Stomach (tissue), 9 donors: ENCODE measurements around the gene TREM1. TPM values are rescaled to one million over a fixed set of nuclear protein-coding genes. Genes with fewer than 3 reads are reported as not detected.

Experiments
- DNase-seq, 2 donors: peaks; one replicate each; pipeline versions ENCODE4 v3.0.0 to v3.0.0-alpha.2; 2013 to 2019
- H3K27ac ChIP-seq, 5 donors: fragments of 200-600 bp in 4 of 5; sonication (generic) in 4 of 5; one replicate each; pipeline ENCODE4 v1.5.1; 2013 to 2019; ENCODE audit warnings: mild to moderate bottlenecking in 1 of 5, moderate library complexity in 1 of 5
- H3K27me3 ChIP-seq, 3 donors: fragments of 200-600 bp; sonication (generic); one replicate each; pipeline ENCODE4 v1.5.1; 2017 to 2019; ENCODE audit warnings: mixed run types in 1 of 3
- H3K36me3 ChIP-seq, 4 donors: fragments of 200-600 bp; sonication (generic); 1 replicate in 3 of 4; 2 replicates in 1 of 4; pipeline ENCODE4 v1.5.1; 2016 to 2019
- H3K4me1 ChIP-seq, 4 donors: fragments of 200-600 bp; sonication (generic); one replicate each; pipeline ENCODE4 v1.5.1; 2016 to 2019
- H3K4me3 ChIP-seq, 4 donors: fragments of 200-600 bp; sonication (generic) in 3 of 4; one replicate each; pipeline ENCODE4 v1.5.1; 2016 to 2019; ENCODE audit warnings: mild to moderate bottlenecking in 1 of 4
- H3K9me3 ChIP-seq, 4 donors: fragments of 200-600 bp; sonication (generic); one replicate each; pipeline ENCODE4 v1.5.1; 2016 to 2019
- EP300 ChIP-seq: sonication (generic); formaldehyde crosslinking; IDR thresholded peaks from one replicate; pipeline ENCODE4 v1.6.1; 2017; ENCODE audit warnings: antibody characterized with exemption
- POLR2A ChIP-seq, 4 donors: fragments of 450-650 bp; IDR thresholded peaks; one replicate each; pipeline ENCODE4 v1.6.1; 2016; ENCODE audit warnings: antibody characterized with exemption in 4 of 4, control low read depth in 2 of 4, mild to moderate bottlenecking in 1 of 4, moderate library complexity in 1 of 4
- POLR2AphosphoS5 ChIP-seq, 3 donors: sonication (generic); formaldehyde crosslinking; IDR thresholded peaks; one replicate each; pipeline ENCODE4 v1.6.1; 2016; ENCODE audit warnings: antibody characterized with exemption in 3 of 3
- WGBS, 5 donors: extraction: QIAGEN DNeasy Blood & Tissue Kit in 3 of 5; methylation state at CpG; one replicate each; pipeline versions ENCODE4 v1.1.5 to v1.1.7; 2013 to 2018; 5-methylcytosine and 5-hydroxymethylcytosine counted together
- intact Hi-C: fragments of 100-400 bp; cut with DNase I; formaldehyde crosslinking; loops from one replicate; pipeline ENCODE4 v1.15.1; 2023; ENCODE audit warnings: low total_unique reads
- polyA plus RNA-seq, 3 donors: library from polyadenylated mRNA; stranded (reverse); fragments of 200-250 nt; gene quantifications; one replicate each; pipeline ENCODE4 v1.2.3, GENCODE V29; 2013
- total RNA-seq, 5 donors: library from RNA; depleted of rRNA; stranded (reverse); fragments of >200 nt; gene quantifications; one replicate each; pipeline versions ENCODE4 v1.1.0 to v1.2.3, GENCODE V29; 2014 to 2016
- TF ChIP-seq, protein P1 (sequence below), 7 experiments: fragments of 450-650 bp in 4 of 7; fragments of 200-600 bp in 3 of 7; sonication (generic) in 3 of 7; IDR thresholded peaks; one replicate each; pipeline ENCODE4 v1.5.1; 2016 to 2019; ENCODE audit warnings: antibody characterized with exemption in 7 of 7, control low read depth in 2 of 7, mild to moderate bottlenecking in 1 of 7
- donor health status: healthy with polysubstance abuse.
- donor health status: Bipolar disorder and iron deficiency.
- donor health status: healthy.

Gene TREM1
- total and polyA plus RNA-seq, 8 donors: 0.10 to 7.7 (median 1.7) TPM; not detected in 5

DNA sequence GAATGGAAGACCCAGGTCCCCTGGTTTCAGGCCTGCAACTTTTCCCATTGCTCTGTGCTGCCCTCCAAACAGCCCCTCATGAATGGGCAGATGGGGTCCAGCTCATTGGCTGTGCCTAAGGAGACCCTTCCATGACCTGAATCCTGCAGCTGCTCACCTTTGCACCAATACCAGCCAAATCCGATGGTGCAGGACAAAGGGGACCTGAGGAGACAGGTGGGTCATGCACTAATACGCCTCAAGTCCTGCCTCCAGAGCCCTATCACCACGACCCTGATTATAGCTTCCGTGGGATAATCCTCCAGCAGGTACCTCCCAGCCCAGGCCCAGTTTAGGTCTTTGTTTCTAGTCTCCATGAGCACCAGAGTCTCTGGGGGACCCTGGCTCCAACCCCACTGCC lies 16.8 kb downstream of the TREM1 start:
- Histone ChIP-seq H3K4me3 (no peak overlapping the region), H3K9me3 (no peaks in the 10 kb centered on the region), H3K4me1 (no peaks in the 10 kb centered on the region), H3K27me3 (peaks cover 0 to 3% (median 0%) of the 10 kb centered on the region in 3 donors), H3K36me3 (no peaks in the 10 kb centered on the region), H3K27ac (no peak overlapping the region)
- 75 to 92% (median 87%) methylated on average over 4 of the region's 4 CpGs for WGBS, 5 donors
- intact Hi-C loops: no loop called here
- DNase-seq: no peak
- TF ChIP-seq, protein P1, sequence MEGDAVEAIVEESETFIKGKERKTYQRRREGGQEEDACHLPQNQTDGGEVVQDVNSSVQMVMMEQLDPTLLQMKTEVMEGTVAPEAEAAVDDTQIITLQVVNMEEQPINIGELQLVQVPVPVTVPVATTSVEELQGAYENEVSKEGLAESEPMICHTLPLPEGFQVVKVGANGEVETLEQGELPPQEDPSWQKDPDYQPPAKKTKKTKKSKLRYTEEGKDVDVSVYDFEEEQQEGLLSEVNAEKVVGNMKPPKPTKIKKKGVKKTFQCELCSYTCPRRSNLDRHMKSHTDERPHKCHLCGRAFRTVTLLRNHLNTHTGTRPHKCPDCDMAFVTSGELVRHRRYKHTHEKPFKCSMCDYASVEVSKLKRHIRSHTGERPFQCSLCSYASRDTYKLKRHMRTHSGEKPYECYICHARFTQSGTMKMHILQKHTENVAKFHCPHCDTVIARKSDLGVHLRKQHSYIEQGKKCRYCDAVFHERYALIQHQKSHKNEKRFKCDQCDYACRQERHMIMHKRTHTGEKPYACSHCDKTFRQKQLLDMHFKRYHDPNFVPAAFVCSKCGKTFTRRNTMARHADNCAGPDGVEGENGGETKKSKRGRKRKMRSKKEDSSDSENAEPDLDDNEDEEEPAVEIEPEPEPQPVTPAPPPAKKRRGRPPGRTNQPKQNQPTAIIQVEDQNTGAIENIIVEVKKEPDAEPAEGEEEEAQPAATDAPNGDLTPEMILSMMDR (IDR thresholded peaks at IDR 0.05): no peak
- no peak for TF ChIP-seq POLR2AphosphoS5 (IDR thresholded peaks at IDR 0.05)
- TF ChIP-seq POLR2A (IDR thresholded peaks at IDR 0.05): no peak

GRCh38 chr6:41269166-41269565 lies 17.3 kb downstream of the TREM1 start:
- no peak overlapping the region for H3K27ac ChIP-seq
- H3K36me3 ChIP-seq: no peaks in the 10 kb centered on the region
- DNase-seq: no peak
- H3K9me3 ChIP-seq: no peaks in the 10 kb centered on the region
- no peaks in the 10 kb centered on the region for H3K4me1 ChIP-seq
- TF ChIP-seq EP300 (no peak), POLR2AphosphoS5 (IDR thresholded peaks at IDR 0.05) (no peak), POLR2A (IDR thresholded peaks at IDR 0.05) (no peak)
- TF ChIP-seq, protein P1 (IDR thresholded peaks at IDR 0.05): no peak
- intact Hi-C loops: no loop called here
- 66 to 90% (median 75%) methylated on average over 2 of the region's 2 CpGs for WGBS, 5 donors
- no peaks in the 10 kb centered on the region for H3K27me3 ChIP-seq
- H3K4me3 ChIP-seq: no peak overlapping the region

DNA sequence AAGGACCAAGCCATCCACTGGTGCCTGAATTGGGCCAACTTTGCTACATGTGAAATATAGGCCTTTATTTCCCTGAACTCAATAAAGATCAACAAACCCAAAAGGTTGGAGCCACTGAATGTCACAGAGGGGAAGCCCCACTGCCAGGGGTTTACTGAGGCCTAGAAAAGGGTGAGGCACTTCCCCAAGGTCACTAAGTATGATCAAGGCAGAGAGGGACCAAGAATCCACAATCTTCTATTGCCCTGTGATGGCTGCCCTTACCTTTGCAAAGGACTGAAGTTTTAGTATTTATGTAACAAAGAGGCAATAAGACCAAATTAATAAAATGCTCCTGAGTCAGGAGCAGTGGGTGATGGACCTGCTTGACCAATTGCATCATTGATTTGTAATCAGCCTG lies 18.0 kb downstream of the TREM1 start:
- Histone ChIP-seq H3K4me3 (no peak overlapping the region), H3K4me1 (no peaks in the 10 kb centered on the region), H3K27me3 (no peaks in the 10 kb centered on the region), H3K27ac (no peak overlapping the region), H3K36me3 (no peaks in the 10 kb centered on the region), H3K9me3 (peaks cover 0 to 4% (median 2%) of the 10 kb centered on the region in 4 donors)
- intact Hi-C loops: no loop called here
- TF ChIP-seq POLR2A (IDR thresholded peaks at IDR 0.05) (no peak), EP300 (no peak), POLR2AphosphoS5 (IDR thresholded peaks at IDR 0.05) (no peak)
- TF ChIP-seq, protein P1 (IDR thresholded peaks at IDR 0.05): no peak
- DNase-seq: no peak

- no peak overlapping the region for H3K27ac ChIP-seq
- H3K27me3 ChIP-seq: no peaks in the 10 kb centered on the region
- intact Hi-C loops: no loop called here
- H3K36me3 ChIP-seq: no peaks in the 10 kb centered on the region
- peaks cover 0 to 19% (median 11%) of the 10 kb centered on the region in 4 donors for H3K9me3 ChIP-seq
- H3K4me3 ChIP-seq: no peak overlapping the region
- no peaks in the 10 kb centered on the region for H3K4me1 ChIP-seq
- TF ChIP-seq POLR2AphosphoS5 (IDR thresholded peaks at IDR 0.05): no peak
- DNase-seq: no peak
Observed at GRCh38 chr6:41266541-41266940, 19.9 kb downstream of the TREM1 start.

GRCh38 chr6:41263267-41263666 lies 23.2 kb downstream of the TREM1 start:
- no peak for DNase-seq
- H3K27me3 ChIP-seq: no peaks in the 10 kb centered on the region
- TF ChIP-seq POLR2AphosphoS5 (IDR thresholded peaks at IDR 0.05) (no peak), EP300 (no peak), POLR2A (IDR thresholded peaks at IDR 0.05) (no peak)
- TF ChIP-seq, protein P1 (IDR thresholded peaks at IDR 0.05): no peak
- no peak overlapping the region for H3K4me3 ChIP-seq
- H3K27ac ChIP-seq: no peak overlapping the region
- 84 to 100% (median 93%) methylated on average over 1 of the region's 1 CpG for WGBS, 5 donors
- no peaks in the 10 kb centered on the region for H3K36me3 ChIP-seq
- peaks cover 0 to 35% (median 17%) of the 10 kb centered on the region in 4 donors for H3K9me3 ChIP-seq
- no peaks in the 10 kb centered on the region for H3K4me1 ChIP-seq
- intact Hi-C loops: no loop called here
